Left renal cortex interstitium (tissue), 4 donors: ENCODE data around the gene NPTX1. TPM values are rescaled to one million over a fixed set of nuclear protein-coding genes. Genes with fewer than 3 reads are reported as not detected.

ENCODE experiments used
- DNase-seq, 4 donors: peaks; one replicate each; pipeline ENCODE4 v3.0.0-alpha.2; 2013; ENCODE audit warnings: low read depth in 4 of 4, low spot score in 2 of 4, missing footprints in 1 of 4
- polyA plus RNA-seq, 4 donors: library from polyadenylated mRNA; unstranded; fragments of 120-200 nt; gene quantifications; one replicate each; pipeline ENCODE4 v1.2.1, GENCODE V29; 2013; ENCODE audit not compliant: insufficient read length in 4 of 4

NPTX1 gene
- polyA plus RNA-seq, 4 donors, result 0.95 to 1.5 (median 1.1) TPM

- no peak for DNase-seq
Observed at GRCh38 chr17:80481284-80482057, 5.1 kb upstream of the NPTX1 start.

- DNase-seq, result no peak
Observed at GRCh38 chr17:80480248-80480647, 3.8 kb upstream of the NPTX1 start.

- DNase-seq, result no peak
Observed at GRCh38 chr17:80479246-80479566, 2.8 kb upstream of the NPTX1 start.

GRCh38 chr17:80478487-80479245, 2.3 kb upstream of the NPTX1 start:
- DNase-seq, result no peak

- DNase-seq, result no peak
Observed at GRCh38 chr17:80477647-80478478, 1.5 kb upstream of the NPTX1 start.

GRCh38 chr17:80476877-80477646, 655 bp upstream of the NPTX1 start:
- no peak for DNase-seq

- DNase-seq, result no peak
Observed at GRCh38 chr17:80474961-80475909, 1.2 kb downstream of the NPTX1 start.

GRCh38 chr17:80474231-80474960, 2.0 kb downstream of the NPTX1 start:
- no peak for DNase-seq

GRCh38 chr17:80473701-80474100, 2.7 kb downstream of the NPTX1 start:
- no peak for DNase-seq

- DNase-seq, result no peak
Observed at GRCh38 chr17:80472996-80473395, 3.4 kb downstream of the NPTX1 start.

GRCh38 chr17:80471922-80472321, 4.5 kb downstream of the NPTX1 start:
- no peak for DNase-seq

- no peak for DNase-seq
Observed at GRCh38 chr17:80470603-80471002, 5.8 kb downstream of the NPTX1 start.

GRCh38 chr17:80469667-80470066, 6.7 kb downstream of the NPTX1 start:
- no peak for DNase-seq

GRCh38 chr17:80468781-80469493, 7.5 kb downstream of the NPTX1 start:
- DNase-seq, result no peak

GRCh38 chr17:80468242-80468641, 8.2 kb downstream of the NPTX1 start:
- DNase-seq, result no peak

GRCh38 chr17:80466188-80466705, 10.2 kb downstream of the NPTX1 start:
- DNase-seq, result no peak

GRCh38 chr17:80465327-80465974, 11.0 kb downstream of the NPTX1 start:
- DNase-seq, result no peak
